GM19324 (cell line): ENCODE measurements around the gene GOLPH3.
"Not testable (repeated sequence)": the region's sequence is repeated elsewhere in the genome, so short reads cannot be mapped to it uniquely, and the experiment has no call there.

Source experiments
- ATAC-seq: cut with Tn5 transposase; IDR thresholded peaks from one replicate; pipeline ENCODE4 v1.9.1; 2021; ENCODE audit warnings: mild to moderate bottlenecking, moderate library complexity; ENCODE audit not compliant: unreplicated experiment, low FRiP score

The GOLPH3 gene

GRCh38 chr5:32143617-32144377, 30.3 kb downstream of the GOLPH3 start:
- no peak for ATAC-seq

GRCh38 chr5:32138839-32139493, 35.2 kb downstream of the GOLPH3 start:
- ATAC-seq: no peak

GRCh38 chr5:32136342-32136741, 37.8 kb downstream of the GOLPH3 start:
- no peak for ATAC-seq

- ATAC-seq: no peak
Observed at GRCh38 chr5:32135086-32135485, 39.0 kb downstream of the GOLPH3 start.

- no peak for ATAC-seq
Observed at GRCh38 chr5:32132757-32133156, 41.4 kb downstream of the GOLPH3 start.

GRCh38 chr5:32131604-32132003, 42.5 kb downstream of the GOLPH3 start:
- no peak for ATAC-seq

GRCh38 chr5:32130865-32131264, 43.3 kb downstream of the GOLPH3 start:
- no peak for ATAC-seq

GRCh38 chr5:32129074-32129598, 45.0 kb downstream of the GOLPH3 start:
- no peak for ATAC-seq

- ATAC-seq: no peak
Observed at GRCh38 chr5:32127711-32128110, 46.4 kb downstream of the GOLPH3 start.

GRCh38 chr5:32126691-32127090, 47.4 kb downstream of the GOLPH3 start:
- ATAC-seq: no peak

- ATAC-seq: no peak
Observed at GRCh38 chr5:32123889-32124676, 50.0 kb downstream of the GOLPH3 start.

GRCh38 chr5:32123058-32123805, 50.9 kb downstream of the GOLPH3 start:
- ATAC-seq: no peak

- ATAC-seq: not testable (repeated sequence)
Observed at GRCh38 chr5:32118922-32119321, 55.2 kb downstream of the GOLPH3 start.

- no peak for ATAC-seq
Observed at GRCh38 chr5:32116574-32117313, 57.4 kb downstream of the GOLPH3 start.

- ATAC-seq: no peak
Observed at GRCh38 chr5:32115985-32116384, 58.1 kb downstream of the GOLPH3 start.

GRCh38 chr5:32110111-32110696, 63.9 kb downstream of the GOLPH3 start:
- no peak for ATAC-seq

GRCh38 chr5:32109236-32109635, 64.9 kb downstream of the GOLPH3 start:
- ATAC-seq: no peak

- ATAC-seq: no peak
Observed at GRCh38 chr5:32108167-32108566, 66.0 kb downstream of the GOLPH3 start.

GRCh38 chr5:32107291-32107690, 66.8 kb downstream of the GOLPH3 start:
- ATAC-seq: no peak
